Rectal smooth muscle tissue (tissue), 1 donor: ENCODE data around the gene STXBP6.

Experiments used
- H3K27ac ChIP-seq: one replicate; pipeline ENCODE4 v1.7.0; 2013; ENCODE audit warnings: low read depth, low read length, inconsistent platforms
- H3K27me3 ChIP-seq: one replicate; pipeline ENCODE4 v1.7.0; 2013; ENCODE audit warnings: low read length; ENCODE audit not compliant: control insufficient read depth, insufficient read depth
- H3K36me3 ChIP-seq: one replicate; pipeline ENCODE4 v1.7.0; 2013; ENCODE audit warnings: low read length; ENCODE audit not compliant: control insufficient read depth, insufficient read depth
- H3K4me1 ChIP-seq: one replicate; pipeline ENCODE4 v1.7.0; 2013; ENCODE audit warnings: low read length; ENCODE audit not compliant: control insufficient read depth, insufficient read depth
- H3K4me3 ChIP-seq: one replicate; pipeline ENCODE4 v1.7.0; 2013; ENCODE audit warnings: low read length
- H3K9ac ChIP-seq: one replicate; pipeline ENCODE4 v1.7.0; 2013; ENCODE audit warnings: low read length

The STXBP6 gene

DNA sequence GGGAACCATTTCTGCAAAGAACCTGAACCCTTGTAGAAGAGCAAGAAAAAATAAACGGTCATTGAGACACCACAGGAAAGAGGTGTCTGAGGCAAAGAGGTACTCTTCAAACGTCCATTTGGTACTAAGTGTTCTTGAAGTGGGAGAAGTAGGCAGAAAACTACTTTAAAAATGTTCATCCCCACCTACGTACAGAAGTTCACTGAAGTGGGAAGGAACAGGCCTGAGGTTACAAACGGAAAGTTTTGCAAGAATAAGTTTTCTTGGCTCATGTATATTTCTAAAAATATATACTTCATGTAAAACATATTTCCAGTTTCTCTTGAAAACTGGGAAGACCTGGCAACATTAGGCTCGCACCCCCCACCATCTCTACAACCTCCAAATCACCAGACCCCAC lies 61.2 kb downstream of the STXBP6 start:
- no peak overlapping the region for H3K4me3 ChIP-seq
- no peak overlapping the region for H3K27ac ChIP-seq
- H3K9ac ChIP-seq: no peak overlapping the region
- no peaks in the 10 kb centered on the region for H3K27me3 ChIP-seq
- no peaks in the 10 kb centered on the region for H3K36me3 ChIP-seq
- peaks cover 10% of the 10 kb centered on the region for H3K4me1 ChIP-seq

DNA sequence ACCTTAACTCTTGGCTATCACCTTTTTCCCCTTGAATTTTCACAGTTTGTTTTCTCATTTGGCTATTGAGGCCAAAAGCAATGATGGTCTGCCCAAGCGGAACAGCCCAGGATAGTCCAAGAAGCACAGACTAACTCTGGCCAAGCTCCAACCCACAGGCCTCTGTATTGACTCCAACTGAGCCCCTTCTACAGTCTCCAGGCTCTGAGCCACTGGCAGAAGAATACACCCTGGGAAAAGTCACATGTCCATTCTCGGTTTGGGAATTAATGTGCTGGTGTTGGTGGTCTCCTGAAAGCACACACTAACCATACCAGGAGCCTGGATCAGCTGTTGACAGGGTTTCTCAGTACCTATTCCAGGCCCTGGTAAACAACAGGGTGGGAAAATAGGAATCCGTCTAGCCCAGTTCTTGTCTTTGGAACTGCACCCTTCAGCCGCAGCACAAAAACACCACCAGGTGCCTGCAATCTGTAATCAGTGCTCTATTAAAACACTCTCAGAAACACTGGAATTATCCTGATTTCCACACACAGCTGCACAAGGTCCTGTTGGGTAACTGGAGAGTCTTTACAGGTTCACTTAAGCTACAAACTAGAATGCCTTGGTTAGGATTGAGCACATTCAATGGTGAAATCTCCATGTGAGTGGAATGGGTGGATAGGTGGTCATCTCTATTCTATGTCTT lies 63.6 kb downstream of the STXBP6 start:
- Histone ChIP-seq H3K4me1 (peaks cover 10% of the 10 kb centered on the region), H3K36me3 (no peaks in the 10 kb centered on the region), H3K27me3 (no peaks in the 10 kb centered on the region), H3K27ac (no peak overlapping the region), H3K4me3 (no peak overlapping the region), H3K9ac (no peak overlapping the region)

DNA sequence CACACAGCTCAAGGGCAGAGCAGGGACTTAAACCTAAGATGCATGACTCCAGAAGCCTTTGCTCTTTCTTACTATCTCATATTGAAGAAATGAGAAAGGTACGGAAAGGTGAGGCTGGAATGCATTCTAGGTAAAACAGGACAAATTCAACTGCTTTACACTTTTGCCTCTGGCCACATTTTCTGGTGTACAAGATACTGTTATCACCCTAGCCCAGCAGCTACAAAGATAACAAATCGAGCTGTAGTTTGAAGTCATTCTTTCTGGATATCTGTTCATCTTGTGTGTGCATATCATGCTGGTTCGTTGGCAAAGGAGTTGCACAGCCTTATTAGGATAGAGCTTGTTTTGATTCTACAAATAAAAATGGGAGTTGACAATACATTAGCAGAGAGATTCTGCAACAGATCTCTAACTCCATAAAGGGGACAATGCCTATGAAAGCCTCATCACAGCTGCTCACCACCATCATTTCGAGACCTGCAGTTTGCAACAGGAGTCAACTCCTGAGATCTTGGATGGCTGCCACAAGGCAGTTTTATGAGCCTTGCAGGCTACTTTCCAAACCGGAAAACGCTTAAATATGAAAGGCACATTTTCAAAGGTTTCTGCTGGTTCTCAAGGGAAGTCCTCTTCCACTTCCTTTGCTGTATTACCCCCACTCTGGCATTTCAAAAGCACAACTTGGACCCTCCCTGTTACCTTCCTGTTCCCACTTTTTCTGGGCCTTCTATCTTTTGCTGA lies 64.9 kb downstream of the STXBP6 start:
- Histone ChIP-seq H3K27ac (no peak overlapping the region), H3K9ac (no peak overlapping the region), H3K4me3 (no peak overlapping the region), H3K27me3 (no peaks in the 10 kb centered on the region), H3K4me1 (peaks cover 10% of the 10 kb centered on the region), H3K36me3 (no peaks in the 10 kb centered on the region)

DNA sequence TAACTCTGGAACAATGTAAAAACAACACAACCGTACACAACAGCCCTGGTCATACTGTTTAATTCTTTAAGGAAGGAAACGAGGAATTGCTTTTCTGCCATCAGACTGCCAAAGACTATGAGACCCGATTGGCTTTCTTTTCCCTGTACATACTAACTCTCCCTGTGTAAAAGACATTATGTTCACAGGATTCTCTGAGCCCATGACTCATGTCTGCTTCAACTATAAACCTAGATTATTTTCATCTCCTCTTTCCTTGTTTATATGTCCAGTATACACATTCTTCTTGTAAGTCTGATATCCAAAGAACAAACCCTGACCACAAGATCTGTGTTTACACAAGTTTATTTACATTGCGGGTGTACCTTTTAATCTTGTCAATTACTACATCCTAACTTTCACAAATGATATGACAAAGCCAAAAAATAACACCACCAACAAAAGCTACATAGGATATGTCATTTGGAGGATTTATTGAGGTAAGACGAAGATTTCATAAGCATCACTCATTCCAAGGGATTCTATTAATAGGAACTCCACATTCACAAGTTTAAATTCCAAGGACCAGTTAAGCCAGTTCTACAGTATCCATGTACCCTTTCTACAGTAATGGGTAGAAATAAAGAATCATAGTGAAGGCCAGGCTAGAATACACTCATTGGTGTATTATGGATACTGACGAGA lies 67.3 kb downstream of the STXBP6 start:
- Histone ChIP-seq H3K4me1 (peaks cover 10% of the 10 kb centered on the region), H3K9ac (no peak overlapping the region), H3K27me3 (no peaks in the 10 kb centered on the region), H3K36me3 (no peaks in the 10 kb centered on the region), H3K4me3 (no peak overlapping the region), H3K27ac (no peak overlapping the region)

DNA sequence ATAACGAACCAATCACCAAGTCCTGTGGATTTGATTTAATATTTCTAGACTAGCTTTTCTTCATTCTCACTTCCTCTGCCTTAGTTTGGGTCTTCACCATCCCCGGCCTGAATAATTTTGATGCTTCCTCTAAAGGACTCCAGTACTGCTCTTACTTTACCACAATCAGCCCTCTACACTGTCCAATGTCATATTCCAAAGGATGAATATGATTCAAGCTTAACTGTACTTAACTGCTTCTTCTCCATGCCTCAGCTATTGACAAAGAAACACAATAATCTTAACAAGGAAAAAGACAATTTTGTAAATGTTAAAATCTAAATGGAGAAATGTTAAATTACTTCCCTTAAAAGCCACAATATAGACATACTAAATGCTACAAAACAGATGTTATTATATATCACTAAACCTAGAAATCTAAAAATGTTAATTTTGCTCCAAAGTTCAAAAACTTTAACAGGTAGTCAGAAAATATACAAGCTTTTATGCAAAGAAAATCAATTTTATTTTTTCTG lies 70.2 kb downstream of the STXBP6 start:
- no peak overlapping the region for H3K27ac ChIP-seq
- no peaks in the 10 kb centered on the region for H3K36me3 ChIP-seq
- peaks cover under 1% of the 10 kb centered on the region for H3K4me1 ChIP-seq
- H3K4me3 ChIP-seq: no peak overlapping the region
- H3K27me3 ChIP-seq: no peaks in the 10 kb centered on the region
- no peak overlapping the region for H3K9ac ChIP-seq

DNA sequence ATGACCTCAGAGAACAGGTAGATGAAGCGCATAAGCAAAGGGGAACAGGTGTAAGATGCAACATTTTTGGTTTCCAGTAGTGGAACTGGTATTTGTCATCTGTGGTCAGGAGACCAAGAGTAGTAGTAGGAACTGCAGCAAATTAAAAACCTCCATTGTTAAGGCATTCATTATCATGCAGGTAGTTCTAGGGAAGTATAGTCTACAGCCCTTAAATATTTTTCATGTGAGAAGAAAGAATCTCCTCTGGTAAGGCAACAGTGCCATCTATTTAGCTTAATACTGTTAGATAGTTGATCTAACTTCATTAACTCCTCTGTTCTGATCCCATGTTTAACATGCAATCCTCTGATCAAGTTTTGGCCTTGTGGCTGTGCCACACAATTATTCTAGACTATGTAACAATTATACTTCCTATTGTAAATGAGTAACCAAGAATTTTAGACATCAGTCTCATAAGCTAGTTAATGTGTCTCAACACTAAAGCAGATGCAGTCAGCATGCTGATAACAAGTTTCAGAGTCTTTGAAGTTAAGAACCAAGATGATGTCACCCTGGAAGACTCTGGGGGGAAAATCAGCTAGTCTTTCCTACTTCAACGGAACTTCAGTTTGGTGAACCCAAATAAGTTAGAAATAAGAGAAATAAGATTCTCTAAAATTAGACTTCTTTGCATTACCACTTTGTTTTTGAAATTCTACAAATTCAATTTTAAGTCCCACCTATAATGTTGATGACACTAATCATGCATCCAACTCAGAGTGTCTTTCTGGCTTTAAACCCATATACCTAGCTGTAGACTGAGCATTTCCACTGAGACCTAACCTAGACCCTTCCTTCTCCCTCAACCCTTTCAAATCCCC lies 70.9 kb downstream of the STXBP6 start:
- Histone ChIP-seq H3K4me3 (no peak overlapping the region), H3K27ac (no peak overlapping the region), H3K4me1 (no peaks in the 10 kb centered on the region)

DNA sequence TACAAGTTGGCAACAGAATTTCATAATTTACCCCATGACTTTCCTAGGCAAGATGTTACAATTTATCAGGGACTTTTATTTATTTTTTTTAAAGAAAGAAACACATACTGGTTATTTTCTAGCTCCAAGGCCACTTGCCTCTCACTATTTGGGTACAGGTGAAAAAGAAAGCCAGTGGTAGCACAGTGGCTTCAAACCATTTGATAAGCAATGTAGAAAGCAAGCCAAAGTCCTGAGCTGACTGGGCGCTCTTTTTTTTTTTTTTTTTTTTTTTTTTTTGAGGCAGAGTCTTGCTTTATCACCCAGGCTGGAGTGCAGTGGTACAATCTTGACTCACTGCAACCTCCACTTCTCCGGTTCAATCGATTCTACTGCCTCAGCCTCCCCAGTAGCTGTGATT lies 73.3 kb downstream of the STXBP6 start:
- Histone ChIP-seq H3K27me3 (no peaks in the 10 kb centered on the region), H3K9ac (no peak overlapping the region), H3K27ac (no peak overlapping the region), H3K36me3 (no peaks in the 10 kb centered on the region), H3K4me1 (peaks cover under 1% of the 10 kb centered on the region), H3K4me3 (no peak overlapping the region)

More for the DNA sequence above, 70.9 kb downstream of the STXBP6 start:
- Histone ChIP-seq H3K36me3 (no peaks in the 10 kb centered on the region), H3K9ac (no peak overlapping the region), H3K27me3 (no peaks in the 10 kb centered on the region)

DNA sequence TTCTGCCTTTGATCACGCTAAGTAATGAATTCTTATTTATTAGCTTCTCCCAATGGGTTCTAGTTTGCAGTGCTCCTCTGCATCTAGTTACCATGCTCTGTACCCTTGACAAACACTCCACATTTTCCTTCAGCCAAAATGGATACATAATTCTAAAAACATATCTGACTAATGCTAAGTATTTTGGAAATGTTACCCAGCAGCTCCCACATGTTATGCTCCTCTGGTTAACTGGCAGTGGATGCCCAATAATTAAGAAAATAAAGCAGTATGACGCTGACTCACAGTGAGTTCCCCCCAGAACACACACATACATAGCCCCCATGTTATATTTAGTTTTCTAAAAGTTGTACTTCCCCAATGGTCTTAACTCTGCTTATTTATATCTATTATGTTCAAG lies 74.6 kb downstream of the STXBP6 start:
- Histone ChIP-seq H3K9ac (no peak overlapping the region), H3K36me3 (no peaks in the 10 kb centered on the region), H3K27me3 (no peaks in the 10 kb centered on the region), H3K4me3 (no peak overlapping the region), H3K27ac (no peak overlapping the region), H3K4me1 (peaks cover 3% of the 10 kb centered on the region)

DNA sequence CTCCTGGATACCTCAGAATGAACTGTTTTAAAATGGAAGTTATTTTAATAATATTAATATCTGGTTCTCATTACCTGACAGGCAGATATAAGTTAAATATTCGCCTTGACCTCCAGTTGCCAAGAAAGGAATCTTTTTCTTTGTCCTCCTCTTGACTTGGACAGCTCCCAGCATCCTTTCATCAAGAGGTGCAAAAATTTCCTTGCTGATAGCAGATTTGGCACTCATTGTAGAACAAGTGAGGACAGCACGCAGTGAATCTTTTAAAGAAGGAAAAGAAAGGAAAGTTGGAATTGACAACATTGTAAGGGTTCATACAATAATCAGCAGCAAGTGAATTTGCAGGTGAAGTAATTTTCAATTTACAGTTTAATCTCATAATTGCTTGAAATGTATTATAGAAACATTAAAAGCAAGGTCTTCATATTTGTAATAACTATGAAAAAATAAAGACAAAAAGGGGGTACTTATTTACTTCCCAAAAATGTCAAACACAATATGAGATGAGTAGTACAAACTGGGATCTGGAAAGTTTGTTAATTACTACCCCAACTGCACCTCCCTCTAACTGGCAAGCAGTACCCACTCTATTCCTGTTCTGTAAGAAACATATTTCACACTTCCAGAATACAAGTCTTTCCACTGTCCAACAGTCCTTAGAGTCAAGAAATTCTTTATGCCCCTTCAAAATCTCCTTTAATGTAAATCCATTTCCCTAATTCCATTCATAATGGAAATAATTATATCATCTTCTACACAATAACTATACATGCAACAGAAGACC lies 75.2 kb downstream of the STXBP6 start:
- Histone ChIP-seq H3K9ac (no peak overlapping the region), H3K27me3 (no peaks in the 10 kb centered on the region), H3K4me3 (no peak overlapping the region), H3K27ac (no peak overlapping the region), H3K4me1 (peaks cover 3% of the 10 kb centered on the region), H3K36me3 (no peaks in the 10 kb centered on the region)

DNA sequence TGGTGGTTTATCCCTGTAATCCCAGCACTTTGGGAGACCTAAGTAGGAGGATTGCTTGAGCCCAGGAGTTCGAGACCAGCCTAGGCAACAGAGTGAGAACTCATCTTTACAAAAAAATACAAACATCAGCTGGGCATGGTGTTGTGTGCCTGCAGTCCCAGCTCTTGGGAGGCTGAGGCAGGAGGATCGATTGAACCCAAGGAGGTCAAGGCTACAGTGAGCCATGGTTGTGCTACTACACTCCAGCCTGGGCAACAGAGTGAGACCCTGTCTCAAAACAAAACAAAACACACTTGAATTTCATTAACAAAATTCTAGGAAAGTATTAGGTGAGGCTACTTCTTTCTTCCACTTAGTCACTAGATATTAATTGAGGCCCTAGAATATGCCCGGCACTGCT lies 77.1 kb downstream of the STXBP6 start:
- no peak overlapping the region for H3K27ac ChIP-seq
- no peaks in the 10 kb centered on the region for H3K27me3 ChIP-seq
- no peaks in the 10 kb centered on the region for H3K36me3 ChIP-seq
- H3K4me1 ChIP-seq: peaks cover 3% of the 10 kb centered on the region
- H3K9ac ChIP-seq: no peak overlapping the region
- no peak overlapping the region for H3K4me3 ChIP-seq

DNA sequence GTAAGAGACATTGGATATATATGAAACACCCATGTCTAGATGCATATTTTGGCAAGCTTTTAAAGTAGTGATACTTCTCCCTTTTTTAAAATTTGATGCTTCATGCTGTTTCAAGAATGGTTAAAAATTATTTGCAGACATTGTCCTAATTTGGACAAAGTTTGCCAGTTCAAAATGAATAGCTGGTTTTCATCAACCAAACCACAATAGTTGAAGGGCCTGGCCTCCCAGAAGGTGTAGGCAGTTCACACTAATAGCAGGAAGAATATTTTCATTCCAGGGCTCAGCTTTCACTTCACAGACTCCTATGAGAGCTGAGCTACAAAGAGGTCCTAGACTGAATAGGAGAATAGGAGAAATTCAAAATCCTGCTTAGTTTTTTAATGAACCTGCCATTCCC lies 78.7 kb downstream of the STXBP6 start:
- H3K4me1 ChIP-seq: peaks cover 3% of the 10 kb centered on the region
- H3K9ac ChIP-seq: no peak overlapping the region
- no peaks in the 10 kb centered on the region for H3K27me3 ChIP-seq
- no peak overlapping the region for H3K27ac ChIP-seq
- H3K36me3 ChIP-seq: no peaks in the 10 kb centered on the region
- no peak overlapping the region for H3K4me3 ChIP-seq
